ENCODE data around the gene ZDBF2.

Gene ZDBF2

DNA sequence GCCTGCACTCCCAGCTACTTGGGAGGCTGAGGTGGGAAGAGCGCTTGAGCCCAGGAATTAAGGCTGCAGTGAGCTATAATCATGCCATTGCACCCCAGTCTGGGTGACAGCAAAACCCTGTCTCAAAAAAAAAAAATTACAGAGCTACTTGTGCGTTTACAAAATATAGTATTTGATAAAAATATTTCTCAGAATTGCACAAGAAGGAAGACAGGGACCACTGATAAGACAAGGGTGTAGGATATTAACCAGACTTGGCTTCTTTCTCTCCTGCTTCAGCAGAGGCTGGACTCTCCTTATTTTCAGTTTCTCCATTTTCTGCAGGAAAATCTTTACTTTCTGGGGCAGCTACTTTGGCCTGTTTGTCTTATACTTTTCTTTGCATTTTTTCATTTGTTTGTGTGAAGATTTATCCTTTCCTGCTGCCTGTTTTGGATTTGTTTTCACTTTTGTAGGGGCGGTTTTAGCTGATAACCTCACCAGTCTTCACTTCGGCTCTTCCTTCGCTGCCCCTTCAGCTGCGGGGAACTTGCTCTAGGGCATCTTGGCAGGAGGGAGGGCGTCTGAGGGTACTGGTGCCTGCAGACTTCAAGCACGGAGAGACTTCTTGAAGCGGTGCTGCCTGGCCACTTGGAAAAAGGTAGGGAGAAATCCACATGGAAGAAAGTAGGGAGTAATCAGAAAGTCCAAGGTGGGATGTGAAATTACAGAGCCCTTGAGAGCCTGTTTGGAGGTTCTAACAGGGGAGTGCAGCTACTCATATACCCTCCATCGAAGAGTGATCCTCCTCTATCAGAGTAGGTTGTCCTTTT, 14.9 kb upstream of the ZDBF2 start:
- TF ChIP-seq FOXM1 (IDR thresholded peaks at IDR 0.05; ENCODE audit: borderline replicate concordance) (no peak), ARNT (IDR thresholded peaks at IDR 0.05) (no peak), BHLHE40 (IDR thresholded peaks at IDR 0.05; ENCODE audit: borderline replicate concordance) (no peak), L3MBTL2 (conservative IDR thresholded peaks at IDR 0.05) (no peak), NFRKB (IDR thresholded peaks at IDR 0.05) (no peak), FOXK2 (IDR thresholded peaks at IDR 0.05) (no peak), FOXA1 (IDR thresholded peaks at IDR 0.05) (no peak), ZNF384 (IDR thresholded peaks at IDR 0.05) (no peak), LEF1 (IDR thresholded peaks at IDR 0.05; ENCODE audit: borderline replicate concordance) (no peak), SUZ12 (IDR thresholded peaks at IDR 0.05) (no peak), ELF4 (IDR thresholded peaks at IDR 0.05) (no peak), TARDBP (IDR thresholded peaks at IDR 0.05) (no peak), CTBP1 (IDR thresholded peaks at IDR 0.05; ENCODE audit: borderline replicate concordance) (no peak), HDGF (IDR thresholded peaks at IDR 0.05; ENCODE audit: borderline replicate concordance) (no peak), SP1 (IDR thresholded peaks at IDR 0.05) (no peak)
- TF ChIP-seq, protein P1, sequence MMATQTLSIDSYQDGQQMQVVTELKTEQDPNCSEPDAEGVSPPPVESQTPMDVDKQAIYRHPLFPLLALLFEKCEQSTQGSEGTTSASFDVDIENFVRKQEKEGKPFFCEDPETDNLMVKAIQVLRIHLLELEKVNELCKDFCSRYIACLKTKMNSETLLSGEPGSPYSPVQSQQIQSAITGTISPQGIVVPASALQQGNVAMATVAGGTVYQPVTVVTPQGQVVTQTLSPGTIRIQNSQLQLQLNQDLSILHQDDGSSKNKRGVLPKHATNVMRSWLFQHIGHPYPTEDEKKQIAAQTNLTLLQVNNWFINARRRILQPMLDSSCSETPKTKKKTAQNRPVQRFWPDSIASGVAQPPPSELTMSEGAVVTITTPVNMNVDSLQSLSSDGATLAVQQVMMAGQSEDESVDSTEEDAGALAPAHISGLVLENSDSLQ (IDR thresholded peaks at IDR 0.05), result no peak
- POLR2A ChIA-PET, result no interaction called here
- no peak for DNase-seq (ENCODE audit: extremely low spot score)
- CTCF ChIA-PET, result interaction anchor here (0.7 to 0.9 kb wide), 2 partner anchors 14 to 47 kb away, joined by 3 to 6 read pairs; a partner anchor contains a TSS

DNA sequence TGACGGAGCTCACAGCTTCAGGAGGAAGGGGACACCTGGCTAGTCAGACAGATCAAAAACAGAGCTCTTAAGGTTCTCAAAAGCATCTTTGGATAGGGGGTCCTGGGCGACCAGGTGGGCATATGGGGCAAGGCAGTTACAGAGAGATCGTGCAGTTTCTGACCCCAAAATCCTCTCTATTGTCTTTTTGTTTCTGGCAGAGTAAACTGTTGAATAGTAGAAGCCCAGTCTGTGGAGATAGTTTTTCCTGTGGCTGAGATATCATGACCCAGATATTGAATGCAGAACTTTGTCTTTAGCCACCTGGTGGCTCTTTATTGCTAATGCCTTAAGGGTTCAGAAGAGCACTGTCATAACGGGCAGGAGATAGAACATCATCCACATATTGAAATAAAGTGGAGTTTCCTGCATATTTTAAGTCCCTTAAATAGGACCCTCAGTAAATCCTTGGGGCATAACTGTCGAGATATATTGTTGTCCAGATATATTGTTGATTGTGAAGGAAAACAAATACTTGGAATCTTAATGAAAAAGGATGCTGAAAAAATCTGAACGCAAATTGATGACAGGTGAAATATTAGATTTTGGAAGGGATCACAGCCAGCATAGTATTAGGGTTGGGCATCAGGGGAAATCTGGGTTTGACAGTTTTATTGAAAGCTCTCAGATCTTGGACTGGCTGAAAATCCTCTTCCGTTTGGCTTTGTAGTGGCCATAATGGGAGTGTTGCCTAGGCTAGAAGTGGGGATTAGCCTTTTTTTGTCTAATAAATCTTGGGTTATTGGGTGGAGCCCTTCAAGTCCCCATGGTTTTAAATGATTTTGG, 14.1 kb upstream of the ZDBF2 start:
- DNase-seq (ENCODE audit: extremely low spot score), result peak; percentile 56
- POLR2A ChIA-PET, result no interaction called here
- CTCF ChIA-PET, result interaction anchor here (0.7 to 0.9 kb wide), 3 partner anchors 14 to 47 kb away, joined by 3 to 6 read pairs (median 3); a partner anchor contains a TSS
- no peak for TF ChIP-seq ELF4 (IDR thresholded peaks at IDR 0.05)
- no peak for TF ChIP-seq SP1 (IDR thresholded peaks at IDR 0.05)
- no peak for TF ChIP-seq FOXM1 (IDR thresholded peaks at IDR 0.05; ENCODE audit: borderline replicate concordance)
- TF ChIP-seq, protein P1 (IDR thresholded peaks at IDR 0.05), result no peak
- no peak for TF ChIP-seq FOXA1 (IDR thresholded peaks at IDR 0.05)
- no peak for TF ChIP-seq HDGF (IDR thresholded peaks at IDR 0.05; ENCODE audit: borderline replicate concordance)
- TF ChIP-seq L3MBTL2 (conservative IDR thresholded peaks at IDR 0.05), result no peak
- no peak for TF ChIP-seq LEF1 (IDR thresholded peaks at IDR 0.05; ENCODE audit: borderline replicate concordance)
- no peak for TF ChIP-seq ARNT (IDR thresholded peaks at IDR 0.05)
- no peak for TF ChIP-seq CTBP1 (IDR thresholded peaks at IDR 0.05; ENCODE audit: borderline replicate concordance)
- no peak for TF ChIP-seq ZNF384 (IDR thresholded peaks at IDR 0.05)
- no peak for TF ChIP-seq BHLHE40 (IDR thresholded peaks at IDR 0.05; ENCODE audit: borderline replicate concordance)
- TF ChIP-seq SUZ12 (IDR thresholded peaks at IDR 0.05), result no peak
- no peak for TF ChIP-seq FOXK2 (IDR thresholded peaks at IDR 0.05)
- no peak for TF ChIP-seq TARDBP (IDR thresholded peaks at IDR 0.05)
- no peak for TF ChIP-seq NFRKB (IDR thresholded peaks at IDR 0.05)

DNA sequence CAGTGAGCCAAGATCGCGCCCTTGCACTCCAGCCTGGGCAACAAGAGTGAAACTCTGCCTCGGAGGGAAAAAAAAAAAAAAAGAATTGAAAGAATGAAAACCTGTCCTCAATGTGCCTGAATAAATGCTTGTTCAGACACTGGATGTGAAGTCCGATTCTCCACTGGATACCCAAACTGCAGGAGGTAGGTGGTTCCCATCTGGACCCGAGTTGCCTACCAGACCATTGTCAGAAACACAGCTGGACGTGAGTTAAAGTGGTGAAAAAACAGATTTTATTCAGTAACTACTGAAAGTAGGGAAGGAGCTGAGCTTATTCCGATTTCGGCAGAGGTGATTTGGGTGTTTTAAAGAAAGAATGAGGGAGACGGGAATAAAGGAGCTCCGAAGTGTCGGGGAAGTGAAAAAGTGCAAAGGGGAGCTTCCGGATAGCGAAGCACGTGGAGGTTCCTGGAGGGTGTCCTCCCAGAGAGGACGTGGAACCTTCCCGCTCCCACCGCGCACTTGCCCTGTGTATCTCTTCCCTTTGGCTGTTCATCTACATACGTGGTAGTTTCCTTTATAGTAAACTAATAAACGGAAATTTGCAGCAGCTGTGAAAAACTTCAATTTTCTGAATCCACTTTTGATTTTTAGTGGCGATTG, 10.4 kb upstream of the ZDBF2 start:
- ChIA-PET POLR2A (interaction anchor here (1.5 kb wide), 1 partner anchor 10 kb away, joined by 8 read pairs; the partner anchor contains the start of gene ZDBF2), CTCF (interaction anchor here (0.6 kb wide), 1 partner anchor 295 kb away, joined by 3 read pairs; no protein-coding TSS in a partner anchor)

More for the DNA sequence above, 10.4 kb upstream of the ZDBF2 start:
- TF ChIP-seq, protein P1 (IDR thresholded peaks at IDR 0.05), result no peak
- TF ChIP-seq ARNT (IDR thresholded peaks at IDR 0.05) (no peak), NFRKB (IDR thresholded peaks at IDR 0.05) (no peak), HDGF (IDR thresholded peaks at IDR 0.05; ENCODE audit: borderline replicate concordance) (no peak), FOXA1 (IDR thresholded peaks at IDR 0.05) (no peak), FOXK2 (IDR thresholded peaks at IDR 0.05) (no peak), L3MBTL2 (conservative IDR thresholded peaks at IDR 0.05) (no peak), LEF1 (IDR thresholded peaks at IDR 0.05; ENCODE audit: borderline replicate concordance) (no peak), TARDBP (IDR thresholded peaks at IDR 0.05) (no peak), BHLHE40 (IDR thresholded peaks at IDR 0.05; ENCODE audit: borderline replicate concordance) (no peak), SUZ12 (IDR thresholded peaks at IDR 0.05) (no peak), FOXM1 (IDR thresholded peaks at IDR 0.05; ENCODE audit: borderline replicate concordance) (no peak), SP1 (IDR thresholded peaks at IDR 0.05) (no peak)
- DNase-seq (ENCODE audit: extremely low spot score), result no peak
